GM12873 (cell line): Measurements from ENCODE around the gene LEUTX.

Source experiments
- CTCF ChIP-seq: IDR thresholded peaks from 2 replicates; pipeline ENCODE4 v1.5.1; 2012; ENCODE audit warnings: low read depth, mild to moderate bottlenecking, moderate library complexity, low read length, control low read depth; ENCODE audit not compliant: insufficient read depth; ENCODE audit errors: missing control alignments

LEUTX gene

GRCh38 chr19:39780894-39781293 is 2.2 kb downstream of the LEUTX start:
- no peak for TF ChIP-seq CTCF

GRCh38 chr19:39788244-39788643 is 9.6 kb downstream of the LEUTX start:
- no peak for TF ChIP-seq CTCF

- TF ChIP-seq CTCF: peak; percentile 99
Observed at GRCh38 chr19:39792999-39793546, 14.4 kb downstream of the LEUTX start.

- TF ChIP-seq CTCF: no peak
Observed at GRCh38 chr19:39795001-39795400, 16.3 kb downstream of the LEUTX start.

- no peak for TF ChIP-seq CTCF
Observed at GRCh38 chr19:39796000-39796498, 17.4 kb downstream of the LEUTX start.

GRCh38 chr19:39797083-39797482 is 18.4 kb downstream of the LEUTX start:
- no peak for TF ChIP-seq CTCF

GRCh38 chr19:39802958-39803357 is 24.3 kb downstream of the LEUTX start:
- no peak for TF ChIP-seq CTCF
